ENCODE results near the gene RPL35. TPM values are rescaled to one million over a fixed set of nuclear protein-coding genes. Genes with fewer than 3 reads are reported as not detected.
A peak's percentile ranks its signal among the peaks of the same experiment; 100 is the strongest.

RPL35 gene
- total RNA-seq, 1 experiment from 2014 or later: 1,966 TPM

DNA sequence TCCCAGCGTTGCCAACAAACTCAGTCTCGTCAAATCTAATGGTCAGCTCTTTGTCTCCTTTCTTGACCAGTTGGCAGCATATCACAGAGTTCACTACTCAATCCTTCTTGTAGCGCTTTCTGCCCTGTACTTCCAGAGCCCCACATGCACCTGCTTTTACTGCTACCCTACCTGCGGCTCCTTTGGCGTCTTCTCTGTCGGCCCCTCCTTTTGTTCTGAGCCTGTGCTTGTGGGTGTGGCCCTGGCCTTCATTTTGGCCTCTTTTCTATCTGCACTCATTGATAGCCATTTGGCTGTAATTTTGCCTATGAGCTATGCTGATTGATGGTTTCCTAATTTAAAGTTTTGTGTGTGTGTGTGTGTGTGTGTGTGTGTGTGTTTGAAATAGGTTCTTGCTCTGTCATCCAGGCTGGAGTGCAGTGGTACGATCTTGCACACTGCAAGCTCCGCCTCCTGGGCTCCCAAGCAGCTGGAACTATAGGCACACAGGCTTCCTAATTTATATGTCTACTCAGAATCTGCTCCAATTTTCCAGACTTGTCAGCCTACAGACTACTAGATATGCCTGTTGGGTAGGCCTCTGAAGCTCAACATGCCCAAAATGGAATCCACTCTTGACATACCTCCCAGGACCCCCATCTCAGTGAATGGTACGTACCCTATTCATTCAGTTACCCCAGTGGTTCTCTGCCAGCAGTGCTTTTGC lies 32.4 kb upstream of the RPL35 start:
- CTCF ChIA-PET: interaction anchor here (0.6 to 2.5 kb wide), 25 partner anchors 12 to 1709 kb away, joined by 3 to 19 read pairs (median 4); partner anchors contain the start of genes ARPC5L, NR6A1, RPL35 and WDR38
- intact Hi-C loops (cut with micrococcal nuclease): loop anchor here (1.0 to 2.0 kb wide), 3 partner anchors 21 to 120 kb away; partner anchors contain the start of gene WDR38

DNA sequence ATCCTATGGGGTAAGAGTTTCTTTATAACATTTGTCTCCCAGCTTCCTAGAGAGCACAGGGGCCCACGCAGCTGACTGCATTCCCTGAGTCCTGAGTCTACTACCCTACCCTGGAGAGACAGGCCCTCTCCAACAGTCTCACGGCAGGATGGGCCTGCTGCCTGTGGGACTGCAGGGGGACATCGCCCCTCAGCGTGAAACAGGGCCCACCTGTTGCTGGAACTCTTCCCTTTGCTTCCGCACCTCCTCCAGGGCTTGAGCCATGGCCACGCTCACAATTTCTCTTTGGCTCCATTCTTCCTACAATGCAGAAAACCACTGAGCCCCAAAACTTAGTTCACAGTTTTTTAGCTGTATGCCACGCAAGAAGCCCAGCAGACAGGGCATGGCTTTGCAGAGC lies 28.4 kb upstream of the RPL35 start:
- TF ChIP-seq, protein P1, sequence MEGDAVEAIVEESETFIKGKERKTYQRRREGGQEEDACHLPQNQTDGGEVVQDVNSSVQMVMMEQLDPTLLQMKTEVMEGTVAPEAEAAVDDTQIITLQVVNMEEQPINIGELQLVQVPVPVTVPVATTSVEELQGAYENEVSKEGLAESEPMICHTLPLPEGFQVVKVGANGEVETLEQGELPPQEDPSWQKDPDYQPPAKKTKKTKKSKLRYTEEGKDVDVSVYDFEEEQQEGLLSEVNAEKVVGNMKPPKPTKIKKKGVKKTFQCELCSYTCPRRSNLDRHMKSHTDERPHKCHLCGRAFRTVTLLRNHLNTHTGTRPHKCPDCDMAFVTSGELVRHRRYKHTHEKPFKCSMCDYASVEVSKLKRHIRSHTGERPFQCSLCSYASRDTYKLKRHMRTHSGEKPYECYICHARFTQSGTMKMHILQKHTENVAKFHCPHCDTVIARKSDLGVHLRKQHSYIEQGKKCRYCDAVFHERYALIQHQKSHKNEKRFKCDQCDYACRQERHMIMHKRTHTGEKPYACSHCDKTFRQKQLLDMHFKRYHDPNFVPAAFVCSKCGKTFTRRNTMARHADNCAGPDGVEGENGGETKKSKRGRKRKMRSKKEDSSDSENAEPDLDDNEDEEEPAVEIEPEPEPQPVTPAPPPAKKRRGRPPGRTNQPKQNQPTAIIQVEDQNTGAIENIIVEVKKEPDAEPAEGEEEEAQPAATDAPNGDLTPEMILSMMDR (IDR thresholded peaks at IDR 0.05; ENCODE audit: unreplicated experiment): no peak
- Mint-ChIP-seq H3K4me3 (ENCODE audit: unreplicated experiment) (no peak overlapping the region), H3K36me3 (ENCODE audit: insufficient read depth, unreplicated experiment) (peaks cover 62% of the 10 kb centered on the region), H3K27me3 (ENCODE audit: insufficient read depth, unreplicated experiment) (no peaks in the 10 kb centered on the region), H3K9me3 (ENCODE audit: unreplicated experiment) (no peaks in the 10 kb centered on the region), H3K27ac (ENCODE audit: low read depth, unreplicated experiment) (no peak overlapping the region), H3K4me1 (ENCODE audit: insufficient read depth, unreplicated experiment) (peaks cover 5% of the 10 kb centered on the region)
- BruUV-seq (replicated peaks): no TSS peak
- intact Hi-C loops (cut with micrococcal nuclease): no loop called here
- CTCF ChIA-PET: interaction anchor here (2.8 kb wide), 1 partner anchor 118 kb away, joined by 12 read pairs; no protein-coding TSS in a partner anchor
- DNase-seq (ENCODE audit: unreplicated experiment): no peak
- POLR2A ChIA-PET: interaction anchor here (1.4 kb wide), 1 partner anchor 11 kb away, joined by 4 read pairs; no protein-coding TSS in a partner anchor

More for the DNA sequence above, 32.4 kb upstream of the RPL35 start:
- BruUV-seq (replicated peaks): no TSS peak
- no peak overlapping the region for H3K4me3 Mint-ChIP-seq (ENCODE audit: unreplicated experiment)
- H3K27me3 Mint-ChIP-seq (ENCODE audit: insufficient read depth, unreplicated experiment): no peaks in the 10 kb centered on the region
- H3K9me3 Mint-ChIP-seq (ENCODE audit: unreplicated experiment): no peaks in the 10 kb centered on the region
- TF ChIP-seq, protein P1 (IDR thresholded peaks at IDR 0.05; ENCODE audit: unreplicated experiment): no peak
- peak overlapping the region; percentile 74 for H3K27ac Mint-ChIP-seq (ENCODE audit: low read depth, unreplicated experiment)
- peaks cover 72% of the 10 kb centered on the region for H3K36me3 Mint-ChIP-seq (ENCODE audit: insufficient read depth, unreplicated experiment)
- POLR2A ChIA-PET: interaction anchor here (1.3 to 2.5 kb wide), 4 partner anchors 24 to 38 kb away, joined by 6 to 10 read pairs (median 8); partner anchors contain the start of genes ARPC5L and RPL35
- no peak for DNase-seq (ENCODE audit: unreplicated experiment)
- peaks cover 5% of the 10 kb centered on the region for H3K4me1 Mint-ChIP-seq (ENCODE audit: insufficient read depth, unreplicated experiment)

DNA sequence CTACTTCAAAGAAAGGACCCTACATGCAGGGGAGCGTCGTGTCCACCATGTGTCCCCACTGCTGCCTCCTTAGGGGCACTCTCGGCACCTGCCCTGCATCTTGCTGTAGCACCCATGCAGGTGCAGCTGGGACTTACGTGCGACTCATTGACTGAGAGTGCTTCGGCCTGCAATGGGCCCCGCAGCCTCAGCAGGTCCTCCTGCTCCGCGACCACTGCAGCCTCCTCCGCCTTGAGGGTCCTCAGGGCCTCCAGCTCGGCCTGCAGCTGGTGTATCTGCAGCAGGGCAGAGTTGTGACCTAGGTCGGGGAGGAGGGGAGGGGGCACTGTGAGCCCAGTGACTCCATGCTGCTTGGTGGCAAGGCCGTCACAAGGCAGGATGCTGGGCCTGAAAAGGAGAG lies 27.2 kb upstream of the RPL35 start:
- no peak overlapping the region for H3K4me3 Mint-ChIP-seq (ENCODE audit: unreplicated experiment)
- H3K27ac Mint-ChIP-seq (ENCODE audit: low read depth, unreplicated experiment): no peak overlapping the region
- no TSS peak for BruUV-seq (replicated peaks)
- H3K4me1 Mint-ChIP-seq (ENCODE audit: insufficient read depth, unreplicated experiment): no peaks in the 10 kb centered on the region
- intact Hi-C loops (cut with micrococcal nuclease): no loop called here
- no peaks in the 10 kb centered on the region for H3K9me3 Mint-ChIP-seq (ENCODE audit: unreplicated experiment)
- TF ChIP-seq, protein P1 (IDR thresholded peaks at IDR 0.05; ENCODE audit: unreplicated experiment): no peak
- H3K27me3 Mint-ChIP-seq (ENCODE audit: insufficient read depth, unreplicated experiment): no peaks in the 10 kb centered on the region
- ChIA-PET CTCF (interaction anchor here (0.7 to 2.8 kb wide), 2 partner anchors 22 to 117 kb away, joined by 4 to 12 read pairs; no protein-coding TSS in a partner anchor), POLR2A (interaction anchor here (0.6 to 0.7 kb wide), 2 partner anchors 8 to 9 kb away, joined by 3 to 5 read pairs; no protein-coding TSS in a partner anchor)
- H3K36me3 Mint-ChIP-seq (ENCODE audit: insufficient read depth, unreplicated experiment): peaks cover 63% of the 10 kb centered on the region
- no peak for DNase-seq (ENCODE audit: unreplicated experiment)

DNA sequence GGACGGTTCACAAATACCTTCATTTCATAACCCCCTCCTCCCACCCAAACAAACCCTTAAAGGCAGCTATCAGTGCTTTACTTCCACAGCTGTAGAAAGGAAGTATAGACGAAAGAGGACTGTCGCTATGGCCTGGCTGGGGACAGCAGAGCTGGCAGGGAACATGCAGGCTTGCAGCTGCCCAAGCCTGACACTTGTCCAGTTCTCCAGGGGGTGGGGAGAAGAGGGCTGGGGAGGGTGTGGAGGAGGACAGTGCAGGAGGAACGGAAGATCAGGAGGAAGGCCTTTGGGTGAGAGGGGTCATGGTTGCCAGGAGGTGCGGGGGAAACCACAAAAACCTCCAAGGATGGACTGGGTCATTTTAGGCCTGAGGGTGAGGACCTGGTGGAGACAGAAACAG lies 26.1 kb upstream of the RPL35 start:
- Mint-ChIP-seq H3K27me3 (ENCODE audit: insufficient read depth, unreplicated experiment) (no peaks in the 10 kb centered on the region), H3K36me3 (ENCODE audit: insufficient read depth, unreplicated experiment) (peaks cover 59% of the 10 kb centered on the region), H3K9me3 (ENCODE audit: unreplicated experiment) (no peaks in the 10 kb centered on the region), H3K27ac (ENCODE audit: low read depth, unreplicated experiment) (no peak overlapping the region), H3K4me3 (ENCODE audit: unreplicated experiment) (no peak overlapping the region), H3K4me1 (ENCODE audit: insufficient read depth, unreplicated experiment) (no peaks in the 10 kb centered on the region)
- ChIA-PET CTCF (interaction anchor here (0.6 kb wide), 1 partner anchor 35 kb away, joined by 3 read pairs; no protein-coding TSS in a partner anchor), POLR2A (interaction anchor here (1.4 kb wide), 1 partner anchor 11 kb away, joined by 6 read pairs; no protein-coding TSS in a partner anchor)
- intact Hi-C loops (cut with micrococcal nuclease): no loop called here
- TF ChIP-seq, protein P1 (IDR thresholded peaks at IDR 0.05; ENCODE audit: unreplicated experiment): no peak
- BruUV-seq (replicated peaks): no TSS peak
- DNase-seq (ENCODE audit: unreplicated experiment): no peak
